GM18502 (cell line): ENCODE results near the gene PPM1L.
A peak's percentile ranks its signal among the peaks of the same experiment; 100 is the strongest.
"Not testable (repeated sequence)": the region's sequence is repeated elsewhere in the genome, so short reads cannot be mapped to it uniquely, and the experiment has no call there.

Source experiments
- ATAC-seq: cut with Tn5 transposase; IDR thresholded peaks from one replicate; pipeline ENCODE4 v1.9.1; 2021; ENCODE audit warnings: mild to moderate bottlenecking; ENCODE audit not compliant: unreplicated experiment, poor library complexity

Gene PPM1L

GRCh38 chr3:160973067-160973809, 217.2 kb downstream of the PPM1L start:
- no peak for ATAC-seq

DNA sequence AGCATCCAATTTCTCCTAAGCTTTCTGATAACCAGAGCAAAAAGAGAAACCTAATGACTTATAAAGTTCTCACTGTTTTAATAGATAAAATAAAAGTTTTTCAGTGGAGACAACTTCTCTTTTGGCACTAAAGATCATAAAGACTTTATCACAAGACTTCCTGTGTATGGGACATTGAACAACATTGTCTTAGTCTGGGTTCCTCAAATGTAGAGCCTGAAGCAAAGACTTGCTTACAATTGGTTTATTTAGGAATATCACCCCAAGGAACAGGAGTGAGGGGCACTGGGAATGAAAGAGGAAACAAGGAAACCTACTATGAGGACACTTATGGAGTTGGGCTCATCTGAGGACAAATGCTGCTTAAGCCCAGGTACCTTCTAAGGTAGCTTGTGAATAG, 221.7 kb downstream of the PPM1L start:
- ATAC-seq: no peak

DNA sequence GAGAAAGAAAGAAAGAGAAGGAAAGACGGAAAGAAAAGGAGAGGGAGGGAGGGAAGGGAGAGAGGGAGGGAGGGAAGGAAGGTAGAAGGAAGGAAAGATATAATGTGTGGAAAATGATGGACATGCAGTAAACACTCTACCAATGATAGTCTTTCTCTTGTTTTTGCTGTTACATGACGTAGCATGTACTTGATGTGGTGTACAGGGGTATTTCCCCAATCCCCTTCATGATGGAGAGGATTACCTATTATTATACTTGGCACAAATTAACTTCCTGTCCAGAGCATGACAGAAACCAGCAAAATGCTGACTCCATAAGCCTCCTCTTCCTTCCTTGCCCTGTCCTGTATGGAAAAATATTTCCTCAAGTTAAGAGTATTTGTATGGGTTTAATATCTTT, 224.7 kb downstream of the PPM1L start:
- peak; percentile 63 for ATAC-seq

- ATAC-seq: peak; percentile 91
Measured at GRCh38 chr3:160981217-160981938, 225.3 kb downstream of the PPM1L start.

- ATAC-seq: peak; percentile 40
Measured at GRCh38 chr3:160982491-160982890, 226.5 kb downstream of the PPM1L start.

- ATAC-seq: not testable (repeated sequence)
Measured at GRCh38 chr3:160983900-160984299, 227.9 kb downstream of the PPM1L start.

- ATAC-seq: no peak
Measured at GRCh38 chr3:160986069-160986468, 230.0 kb downstream of the PPM1L start.

DNA sequence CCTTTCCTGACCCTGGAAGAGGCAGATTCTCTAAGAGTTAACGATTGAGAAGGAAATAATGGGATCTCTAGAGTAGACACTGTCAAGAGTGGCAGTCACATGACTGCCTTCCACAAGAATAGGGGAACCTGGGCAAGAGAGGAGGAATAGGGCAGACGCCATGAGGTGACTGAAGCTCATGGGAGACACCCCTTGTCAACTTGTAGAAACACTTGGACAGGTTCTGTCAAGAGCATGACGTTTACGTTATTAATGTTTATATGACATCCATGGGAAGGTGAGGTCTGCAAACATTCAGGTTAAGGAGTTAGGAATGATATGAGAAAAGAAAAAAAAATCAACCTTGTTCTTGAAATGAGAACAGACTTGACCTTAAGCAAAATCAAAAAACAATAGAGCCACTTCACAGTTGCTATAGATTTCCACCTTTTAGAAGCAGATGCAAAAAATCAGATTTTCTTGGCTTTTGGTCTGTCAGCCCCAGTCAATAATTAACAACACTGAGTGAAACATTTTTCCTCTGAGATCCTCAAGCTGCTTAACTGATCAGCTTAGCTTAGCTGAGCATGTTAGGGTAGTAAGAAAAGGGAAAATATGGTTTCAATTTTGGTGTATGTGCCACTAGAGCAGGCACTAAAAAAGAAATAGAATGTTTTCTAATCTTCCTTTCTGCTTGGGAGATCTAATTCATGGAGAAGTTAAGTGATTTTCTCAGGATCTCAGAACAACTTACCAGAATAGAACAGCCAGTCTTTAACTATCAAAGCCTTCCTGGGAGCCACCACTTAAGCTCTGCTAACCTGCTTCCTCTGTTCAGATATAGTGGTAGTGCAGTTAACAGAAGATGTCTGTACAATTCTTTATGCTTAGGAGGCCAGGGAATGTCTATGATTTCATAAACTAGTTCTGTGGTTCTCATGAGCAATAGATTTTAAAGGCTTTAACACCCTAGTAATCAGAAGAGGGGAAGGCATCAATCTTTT, 232.2 kb downstream of the PPM1L start:
- ATAC-seq: no peak

GRCh38 chr3:160990446-160990845, 234.4 kb downstream of the PPM1L start:
- no peak for ATAC-seq

GRCh38 chr3:160992712-160993111, 236.7 kb downstream of the PPM1L start:
- no peak for ATAC-seq

- ATAC-seq: no peak
Measured at GRCh38 chr3:160996811-160997210, 240.8 kb downstream of the PPM1L start.

DNA sequence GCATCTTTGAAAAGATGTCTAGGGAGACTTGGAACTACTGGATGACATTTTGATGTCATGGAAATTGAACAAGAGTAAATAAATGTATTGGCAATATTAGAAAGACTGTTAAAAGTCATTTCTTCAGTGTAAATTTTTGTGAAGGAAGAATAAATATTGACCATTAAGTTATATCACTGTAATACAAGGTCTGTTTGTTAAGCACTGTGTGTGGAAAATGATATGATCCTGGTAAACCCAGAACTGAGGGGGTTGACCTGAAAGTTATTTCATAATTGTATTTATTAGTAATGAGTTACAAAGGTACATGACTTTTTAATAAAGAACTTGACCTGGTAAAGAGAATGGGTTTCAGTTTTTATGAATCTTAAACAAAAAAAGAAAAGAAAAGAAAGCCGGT, 242.6 kb downstream of the PPM1L start:
- no peak for ATAC-seq

DNA sequence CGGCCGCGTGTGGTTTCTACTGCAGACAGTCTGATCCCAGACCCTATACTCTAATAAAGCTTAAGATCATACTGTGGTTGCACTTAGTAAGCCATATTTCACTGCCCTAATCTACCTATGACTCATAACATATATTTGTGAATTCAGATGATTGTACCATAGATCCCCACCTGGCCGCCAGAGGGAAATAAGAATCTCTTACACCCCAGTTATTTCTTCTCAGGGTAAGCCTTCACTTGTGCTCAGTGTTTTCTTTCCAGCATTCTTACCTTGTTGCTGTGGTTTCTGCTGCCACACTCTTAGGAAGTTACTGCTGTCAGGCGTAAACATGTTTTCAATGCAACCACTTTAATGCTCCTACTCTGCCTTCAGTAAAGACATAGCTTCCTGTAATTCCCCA, 243.2 kb downstream of the PPM1L start:
- peak; percentile 75 for ATAC-seq

- no peak for ATAC-seq
Measured at GRCh38 chr3:161008086-161008485, 252.1 kb downstream of the PPM1L start.

- ATAC-seq: not testable (repeated sequence)
Measured at GRCh38 chr3:161010151-161010550, 254.1 kb downstream of the PPM1L start.

GRCh38 chr3:161014843-161015749, 259.1 kb downstream of the PPM1L start:
- no peak for ATAC-seq

DNA sequence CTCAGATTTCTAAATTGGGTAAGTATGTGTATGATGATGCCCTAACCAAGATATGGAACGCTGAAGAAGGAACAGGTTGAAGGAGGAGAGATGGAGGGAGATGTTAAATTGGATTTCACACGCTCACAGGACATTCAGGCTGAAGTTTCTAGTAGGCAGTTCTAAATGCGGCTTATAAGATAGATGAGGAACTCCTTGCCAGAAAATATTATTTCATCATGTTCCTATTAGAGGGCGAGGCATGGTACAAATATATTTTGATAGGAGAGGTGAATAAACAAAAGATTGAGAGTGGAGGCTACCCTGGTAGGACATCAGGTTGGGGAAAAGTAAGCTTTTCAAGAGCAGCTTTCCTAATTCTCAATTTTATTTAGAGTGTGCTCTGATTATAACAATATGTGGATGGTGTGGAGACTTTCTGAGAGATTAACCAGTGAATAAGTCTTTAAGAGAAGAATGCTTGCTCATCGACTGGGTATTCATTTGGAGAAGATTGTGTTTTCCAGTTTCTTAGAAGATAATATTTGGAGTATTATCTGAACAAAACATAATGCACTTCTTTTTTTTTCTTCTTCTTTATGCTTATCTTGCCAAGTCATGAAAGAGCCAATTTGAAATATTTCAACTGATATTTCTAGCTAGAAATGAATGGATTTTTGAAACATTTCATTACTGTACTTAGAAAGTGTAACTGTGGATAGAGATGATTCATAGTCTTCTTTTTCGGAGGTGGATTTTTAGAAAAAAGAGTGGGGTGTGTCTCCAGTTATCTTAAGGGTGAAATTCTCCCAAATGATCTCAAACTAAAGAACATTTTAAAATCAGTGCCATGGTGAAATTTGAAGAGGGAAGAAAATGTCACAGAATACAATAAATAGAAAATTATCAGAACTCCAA, 260.6 kb downstream of the PPM1L start:
- ATAC-seq: no peak

DNA sequence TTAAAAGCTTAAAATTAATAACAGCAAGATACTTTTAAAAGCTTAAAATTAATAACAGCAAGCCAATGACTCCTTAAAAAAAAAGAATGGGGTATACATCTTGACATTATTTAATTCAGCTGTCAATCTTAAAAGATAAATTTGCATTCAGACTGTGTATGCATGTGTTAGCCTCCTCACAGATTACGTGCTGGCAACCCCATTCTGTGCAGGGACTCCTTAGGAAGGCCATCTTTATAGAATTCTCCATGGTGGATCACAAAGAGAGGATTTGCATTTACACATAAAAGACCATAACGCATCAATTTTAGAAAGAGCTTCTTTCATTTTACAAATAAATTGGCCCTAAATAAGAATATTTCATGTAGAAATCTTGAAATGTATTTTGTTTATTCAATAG, 261.9 kb downstream of the PPM1L start:
- ATAC-seq: no peak

DNA sequence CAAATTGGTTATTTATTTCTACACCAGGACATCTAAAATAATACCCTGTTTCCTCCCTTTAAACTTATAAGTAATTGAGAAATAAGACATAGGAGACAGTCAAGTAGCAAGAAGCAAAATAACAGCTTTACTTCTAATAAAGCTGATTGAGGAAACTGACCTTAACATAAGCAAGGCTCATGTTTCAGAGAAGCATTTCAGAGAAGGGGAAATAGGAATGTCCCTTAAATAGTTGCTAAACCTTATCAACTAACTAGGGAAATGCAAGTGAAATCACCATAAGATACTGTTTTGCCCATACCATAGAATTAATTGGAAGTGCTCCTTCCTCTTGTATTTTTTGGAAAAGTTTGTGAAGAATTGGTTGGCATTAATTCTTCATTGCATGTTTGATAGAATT, 264.2 kb downstream of the PPM1L start:
- ATAC-seq: no peak
